Stomach (tissue), 4 donors: ENCODE data around the gene ADGRD1.

Experiments
- EP300 ChIP-seq: sonication (generic); formaldehyde crosslinking; IDR thresholded peaks from one replicate; pipeline ENCODE4 v1.6.1; 2017; ENCODE audit warnings: antibody characterized with exemption
- POLR2A ChIP-seq, 4 donors: fragments of 450-650 bp; IDR thresholded peaks; one replicate each; pipeline ENCODE4 v1.6.1; 2016; ENCODE audit warnings: antibody characterized with exemption in 4 of 4, control low read depth in 2 of 4, mild to moderate bottlenecking in 1 of 4, moderate library complexity in 1 of 4
- POLR2AphosphoS5 ChIP-seq, 3 donors: sonication (generic); formaldehyde crosslinking; IDR thresholded peaks; one replicate each; pipeline ENCODE4 v1.6.1; 2016; ENCODE audit warnings: antibody characterized with exemption in 3 of 3
- TF ChIP-seq, protein P1 (sequence below), 7 experiments: fragments of 450-650 bp in 4 of 7; fragments of 200-600 bp in 3 of 7; sonication (generic) in 3 of 7; IDR thresholded peaks; one replicate each; pipeline ENCODE4 v1.5.1; 2016 to 2019; ENCODE audit warnings: antibody characterized with exemption in 7 of 7, control low read depth in 2 of 7, mild to moderate bottlenecking in 1 of 7

DNA sequence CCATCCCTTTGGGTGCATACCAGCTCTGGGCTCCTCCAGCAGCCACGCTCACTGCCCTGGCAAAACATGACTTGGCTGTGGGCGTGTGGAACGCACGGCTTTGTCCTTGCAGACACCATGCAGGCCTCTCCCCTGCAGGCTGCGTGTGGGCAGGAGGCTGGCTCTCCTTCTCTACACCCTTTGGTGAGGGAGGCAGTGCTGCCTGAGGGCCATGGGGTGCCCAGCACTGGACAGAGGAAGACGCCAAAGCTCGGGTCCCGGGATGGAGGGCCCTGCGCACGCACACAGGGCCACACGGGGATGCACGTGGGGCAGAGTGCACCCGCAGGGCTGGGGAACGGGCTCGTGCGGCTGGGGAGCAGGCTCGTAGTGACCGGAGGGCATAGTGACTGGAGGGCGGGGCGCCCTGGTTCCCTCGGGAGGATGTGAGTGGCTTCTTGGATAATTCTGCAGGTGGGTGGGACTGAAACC, 89.7 kb downstream of the ADGRD1 start:
- TF ChIP-seq, protein P1, sequence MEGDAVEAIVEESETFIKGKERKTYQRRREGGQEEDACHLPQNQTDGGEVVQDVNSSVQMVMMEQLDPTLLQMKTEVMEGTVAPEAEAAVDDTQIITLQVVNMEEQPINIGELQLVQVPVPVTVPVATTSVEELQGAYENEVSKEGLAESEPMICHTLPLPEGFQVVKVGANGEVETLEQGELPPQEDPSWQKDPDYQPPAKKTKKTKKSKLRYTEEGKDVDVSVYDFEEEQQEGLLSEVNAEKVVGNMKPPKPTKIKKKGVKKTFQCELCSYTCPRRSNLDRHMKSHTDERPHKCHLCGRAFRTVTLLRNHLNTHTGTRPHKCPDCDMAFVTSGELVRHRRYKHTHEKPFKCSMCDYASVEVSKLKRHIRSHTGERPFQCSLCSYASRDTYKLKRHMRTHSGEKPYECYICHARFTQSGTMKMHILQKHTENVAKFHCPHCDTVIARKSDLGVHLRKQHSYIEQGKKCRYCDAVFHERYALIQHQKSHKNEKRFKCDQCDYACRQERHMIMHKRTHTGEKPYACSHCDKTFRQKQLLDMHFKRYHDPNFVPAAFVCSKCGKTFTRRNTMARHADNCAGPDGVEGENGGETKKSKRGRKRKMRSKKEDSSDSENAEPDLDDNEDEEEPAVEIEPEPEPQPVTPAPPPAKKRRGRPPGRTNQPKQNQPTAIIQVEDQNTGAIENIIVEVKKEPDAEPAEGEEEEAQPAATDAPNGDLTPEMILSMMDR (IDR thresholded peaks at IDR 0.05), result no peak
- TF ChIP-seq POLR2A (IDR thresholded peaks at IDR 0.05) (no peak), POLR2AphosphoS5 (IDR thresholded peaks at IDR 0.05) (no peak), EP300 (no peak)
